Choroid plexus epithelial cell (primary cell): ENCODE data around the gene FOSL1.

Experiments used
- DNase-seq: peaks from one replicate; pipeline ENCODE4 v3.0.0-alpha.2; 2010; ENCODE audit warnings: low read depth
- H3K4me3 ChIP-seq: 2 replicates; pipeline ENCODE4 v1.5.1; 2011; ENCODE audit warnings: low read depth, mild to moderate bottlenecking, control low read depth, low read length, moderate library complexity
- TF ChIP-seq, protein P1 (sequence below): conservative IDR thresholded peaks from 2 replicates; pipeline ENCODE4 v1.5.1; 2011; ENCODE audit warnings: low read depth, mild to moderate bottlenecking, control low read depth, inconsistent platforms, low read length, moderate library complexity

The FOSL1 gene

DNA sequence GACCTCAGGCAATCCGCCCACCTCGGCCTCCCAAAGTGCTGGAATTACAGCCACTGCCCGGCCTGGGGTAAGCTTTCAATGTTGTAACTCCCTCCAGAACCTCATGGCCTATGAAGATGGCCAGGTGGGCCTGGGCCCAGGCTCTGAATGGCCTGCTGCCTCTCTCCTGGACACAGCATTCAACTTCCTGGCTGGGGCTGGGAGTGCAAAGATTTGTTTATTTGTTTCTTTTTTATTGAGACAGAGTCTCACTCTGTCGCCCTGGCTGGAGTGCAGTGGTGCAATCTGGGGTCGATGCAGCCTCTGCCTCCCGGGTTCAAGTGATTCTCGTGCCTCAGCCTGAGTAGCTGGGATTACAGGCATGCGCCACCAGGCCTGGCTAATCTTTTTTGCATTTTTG lies 44.6 kb upstream of the FOSL1 start:
- H3K4me3 ChIP-seq, result no peak overlapping the region
- DNase-seq, result no peak
- TF ChIP-seq, protein P1, sequence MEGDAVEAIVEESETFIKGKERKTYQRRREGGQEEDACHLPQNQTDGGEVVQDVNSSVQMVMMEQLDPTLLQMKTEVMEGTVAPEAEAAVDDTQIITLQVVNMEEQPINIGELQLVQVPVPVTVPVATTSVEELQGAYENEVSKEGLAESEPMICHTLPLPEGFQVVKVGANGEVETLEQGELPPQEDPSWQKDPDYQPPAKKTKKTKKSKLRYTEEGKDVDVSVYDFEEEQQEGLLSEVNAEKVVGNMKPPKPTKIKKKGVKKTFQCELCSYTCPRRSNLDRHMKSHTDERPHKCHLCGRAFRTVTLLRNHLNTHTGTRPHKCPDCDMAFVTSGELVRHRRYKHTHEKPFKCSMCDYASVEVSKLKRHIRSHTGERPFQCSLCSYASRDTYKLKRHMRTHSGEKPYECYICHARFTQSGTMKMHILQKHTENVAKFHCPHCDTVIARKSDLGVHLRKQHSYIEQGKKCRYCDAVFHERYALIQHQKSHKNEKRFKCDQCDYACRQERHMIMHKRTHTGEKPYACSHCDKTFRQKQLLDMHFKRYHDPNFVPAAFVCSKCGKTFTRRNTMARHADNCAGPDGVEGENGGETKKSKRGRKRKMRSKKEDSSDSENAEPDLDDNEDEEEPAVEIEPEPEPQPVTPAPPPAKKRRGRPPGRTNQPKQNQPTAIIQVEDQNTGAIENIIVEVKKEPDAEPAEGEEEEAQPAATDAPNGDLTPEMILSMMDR, result no peak

DNA sequence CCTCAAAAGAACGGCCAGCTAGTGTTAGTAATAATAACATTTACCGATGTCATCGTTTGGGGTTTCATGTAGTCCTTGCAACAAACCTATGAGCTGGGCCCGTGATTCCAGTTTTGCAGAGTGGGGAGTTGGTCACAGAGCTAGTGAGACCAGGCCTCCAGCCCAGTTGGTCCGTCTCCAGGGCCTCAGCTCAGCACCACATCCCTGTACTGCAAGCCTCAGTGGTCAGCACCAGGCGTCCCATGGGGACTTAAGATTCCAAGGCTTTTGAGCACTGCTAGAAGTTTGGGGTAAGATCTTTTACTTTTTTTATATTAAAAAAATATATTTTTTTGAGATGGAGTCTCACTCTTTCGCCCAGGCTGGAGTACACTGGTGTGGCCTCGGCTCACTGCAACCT lies 44.0 kb upstream of the FOSL1 start:
- TF ChIP-seq, protein P1, result no peak
- H3K4me3 ChIP-seq, result no peak overlapping the region
- no peak for DNase-seq

DNA sequence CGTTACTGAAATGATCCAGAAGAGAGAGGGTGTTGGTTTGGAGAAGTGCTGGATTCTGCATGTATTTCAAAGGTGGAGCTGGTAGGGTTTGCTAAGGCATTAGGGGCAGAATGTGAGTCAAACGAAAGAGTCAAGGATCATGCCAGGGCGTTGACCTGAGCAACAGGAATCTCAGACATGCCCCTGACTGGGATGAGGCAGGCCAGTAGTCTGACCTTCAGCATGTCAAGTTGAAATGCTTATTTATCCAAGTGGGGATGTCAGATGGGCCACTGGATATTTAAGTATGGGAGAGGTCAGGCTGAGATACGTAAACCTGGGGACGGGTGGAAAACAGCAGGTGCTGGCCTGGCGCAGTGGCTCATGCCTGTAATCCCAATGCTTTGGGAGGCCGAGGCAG lies 42.3 kb upstream of the FOSL1 start:
- DNase-seq, result no peak
- TF ChIP-seq, protein P1, result no peak
- H3K4me3 ChIP-seq, result no peak overlapping the region

DNA sequence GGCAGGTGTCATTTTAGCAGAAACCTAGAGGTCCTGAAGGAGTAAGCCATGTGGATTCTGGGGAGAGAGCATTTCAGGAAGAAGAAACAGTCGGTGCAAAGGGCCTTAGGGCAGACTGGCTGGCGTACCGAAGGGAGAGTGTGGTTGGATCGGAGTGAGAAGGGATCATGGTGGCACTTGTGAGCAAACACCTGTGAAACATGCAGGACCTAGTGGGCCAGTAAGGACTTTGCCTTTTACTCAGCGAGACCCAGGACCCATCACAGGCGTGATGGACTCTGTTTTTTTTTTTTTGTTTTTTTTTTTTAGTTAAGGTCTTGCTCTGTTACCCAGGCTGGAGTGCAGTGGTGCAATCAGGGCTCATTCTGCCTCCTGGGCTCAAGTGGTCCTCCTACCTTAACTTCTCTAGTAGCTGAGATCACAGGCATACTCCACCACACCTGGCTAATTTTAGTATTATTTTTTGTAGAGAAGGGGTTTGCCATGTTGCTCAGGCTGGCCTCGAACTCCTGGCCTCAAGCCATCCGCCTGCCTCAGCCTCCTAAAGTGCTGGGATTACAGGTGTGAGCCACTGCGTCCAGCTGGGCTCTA lies 41.6 kb upstream of the FOSL1 start:
- no peak overlapping the region for H3K4me3 ChIP-seq
- no peak for DNase-seq
- TF ChIP-seq, protein P1, result no peak

DNA sequence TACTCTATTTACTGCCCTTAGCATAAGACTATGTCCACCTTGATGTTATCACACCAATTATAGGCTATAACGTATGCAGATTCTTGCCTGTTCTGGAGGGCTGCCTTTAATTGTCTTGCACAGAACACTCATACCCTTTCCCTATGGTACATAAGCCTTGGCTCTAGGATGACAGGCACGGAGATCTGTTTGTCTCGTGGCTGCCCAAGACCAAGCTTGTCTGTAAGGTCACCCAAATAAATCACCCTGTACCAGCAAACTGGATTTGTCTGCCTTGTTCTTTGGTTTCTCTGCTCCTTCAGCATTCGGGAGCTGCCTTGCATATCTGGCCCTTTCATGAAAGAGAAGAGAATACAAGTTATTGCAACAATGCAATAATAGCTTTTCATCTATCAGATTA lies 37.6 kb upstream of the FOSL1 start:
- no peak for DNase-seq
- H3K4me3 ChIP-seq, result no peak overlapping the region
- TF ChIP-seq, protein P1, result no peak

DNA sequence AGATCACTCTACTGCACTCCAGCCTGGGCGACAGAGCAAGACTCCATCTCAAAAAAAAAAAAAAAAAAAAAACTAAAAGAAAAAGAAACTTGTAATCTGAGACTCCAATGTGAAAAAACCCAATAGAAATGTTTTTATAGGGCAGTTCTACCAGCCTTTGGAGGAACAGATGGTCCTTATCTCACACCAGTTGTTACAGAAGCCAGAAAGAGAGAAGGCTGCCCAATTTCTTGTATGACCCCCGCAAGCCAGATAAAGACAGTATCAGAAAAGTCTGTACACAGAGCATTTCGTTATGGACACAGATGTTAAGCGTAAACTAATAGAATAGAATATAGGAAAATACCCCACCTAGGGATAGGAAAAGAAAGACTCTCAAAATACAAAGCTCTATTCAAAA lies 33.8 kb upstream of the FOSL1 start:
- peak; percentile 33 for DNase-seq
- H3K4me3 ChIP-seq, result no peak overlapping the region

DNA sequence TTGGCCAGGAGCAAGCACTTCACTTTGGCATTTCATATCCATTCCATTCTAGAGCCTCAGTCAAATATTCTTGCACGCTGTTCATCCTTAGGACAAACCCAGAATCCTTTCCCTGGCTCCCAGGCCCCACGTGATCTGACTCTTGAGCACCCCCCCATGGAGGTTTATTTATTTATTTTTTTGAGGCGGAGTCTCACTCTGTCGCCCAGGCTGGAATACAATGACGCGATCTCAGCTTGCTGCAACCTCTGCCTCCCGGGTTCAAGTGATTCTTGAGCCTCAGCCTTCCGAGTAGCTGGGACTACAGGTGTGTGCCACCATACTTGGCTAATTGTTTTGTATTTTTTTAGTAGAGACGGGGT lies 32.4 kb upstream of the FOSL1 start:
- peak; percentile 47 for DNase-seq
- H3K4me3 ChIP-seq, result no peak overlapping the region
- TF ChIP-seq, protein P1, result no peak

More for the DNA sequence above, 33.8 kb upstream of the FOSL1 start:
- TF ChIP-seq, protein P1, result no peak
